ENCODE measurements around the gene NFIA. TPM values are rescaled to one million over a fixed set of nuclear protein-coding genes. Genes with fewer than 3 reads are reported as not detected.

The NFIA gene
- total and polyA plus RNA-seq, 9 of the 15 experiments (the other 6 are each of a cell fraction or from before 2014, with no cell fraction given) = 5.3 to 24.9 (median 9.8) TPM

- Histone ChIP-seq H3K4me2 (ENCODE audit: insufficient read depth, low read length) (no peak overlapping the region), H3K27ac (ENCODE audit: extremely low read depth, low read depth, low read length) (no peak overlapping the region), H3K4me1 (replicated peaks in 1 of 2; ENCODE audit: control insufficient read depth in 2 of 2, insufficient read depth in 2 of 2, low read length in 2 of 2) (peaks cover 12 to 43% of the 10 kb centered on the region in 2 experiments), H2AFZ (ENCODE audit: low read depth, low read length) (no peak overlapping the region), H3K79me2 (ENCODE audit: control insufficient read depth, insufficient read depth, low read length) (peaks cover 70% of the 10 kb centered on the region), H3K9ac (ENCODE audit: insufficient read depth in 1 of 2, low read depth in 2 of 2, low read length in 2 of 2) (no peak overlapping the region), H4K20me1 (replicated peaks; ENCODE audit: control insufficient read depth, insufficient read depth, low read length) (no peaks in the 10 kb centered on the region), H3K4me3 (no peak overlapping the region), H3K9me3 (replicated peaks; ENCODE audit: control insufficient read depth, insufficient read depth, low read depth, low read length) (no peaks in the 10 kb centered on the region), H3K27me3 (ENCODE audit: control insufficient read depth in 2 of 2, insufficient read depth in 2 of 2, low read length in 2 of 2) (no peaks in the 10 kb centered on the region), H3K9me1 (ENCODE audit: control insufficient read depth, insufficient read depth, low read length) (no peaks in the 10 kb centered on the region), H3K36me3 (ENCODE audit: control insufficient read depth, insufficient read depth, low read length) (peaks cover 5% of the 10 kb centered on the region; the same call in 2 of the 3 replicates)
- intact Hi-C loops (cut with micrococcal nuclease) = no loop called here
- in situ Hi-C loops (cut with MboI) = no loop called here
- no TSS peak for BruUV-seq (replicated peaks)
- ATAC-seq (no peak), FAIRE-seq (no peak), DNase-seq (ENCODE audit: extremely low read depth in 1 of 4, low spot score in 3 of 4) (no peak)
- TF ChIP-seq TARDBP (IDR thresholded peaks at IDR 0.05) = no peak
- TF ChIP-seq MCM3 (IDR thresholded peaks at IDR 0.05) = no peak
- TF ChIP-seq DLX4 (CRISPR knock-in tag; IDR thresholded peaks at IDR 0.05) = no peak
- no peak for TF ChIP-seq COPS2 (conservative IDR thresholded peaks at IDR 0.05)
- CTCF ChIA-PET (ENCODE audit: low intra/inter-chr PET ratio) = no interaction called here
- WGBS (ENCODE audit: insufficient coverage, low coverage, missing lambda C conversion rate) = 80% methylated on average over 1 of the region's 1 CpG
- POLR2A ChIA-PET = no interaction called here
Measured at GRCh38 chr1:61186753-61187152, 104.4 kb downstream of the NFIA start.

GRCh38 chr1:61187352-61188086 lies 105.2 kb downstream of the NFIA start:
- POLR2A ChIA-PET = interaction anchor here (0.7 to 0.9 kb wide), 2 partner anchors 30 to 39 kb away, joined by 3 read pairs; no protein-coding TSS in a partner anchor
- Histone ChIP-seq H3K4me2 (ENCODE audit: insufficient read depth, low read length) (no peak overlapping the region), H3K9me1 (ENCODE audit: control insufficient read depth, insufficient read depth, low read length) (no peaks in the 10 kb centered on the region), H4K20me1 (replicated peaks; ENCODE audit: control insufficient read depth, insufficient read depth, low read length) (no peaks in the 10 kb centered on the region), H3K9ac (ENCODE audit: insufficient read depth in 1 of 2, low read depth in 2 of 2, low read length in 2 of 2) (no peak overlapping the region), H2AFZ (ENCODE audit: low read depth, low read length) (no peak overlapping the region), H3K27ac (ENCODE audit: extremely low read depth, low read depth, low read length) (no peak overlapping the region), H3K9me3 (replicated peaks; ENCODE audit: control insufficient read depth, insufficient read depth, low read depth, low read length) (no peaks in the 10 kb centered on the region), H3K27me3 (ENCODE audit: control insufficient read depth in 2 of 2, insufficient read depth in 2 of 2, low read length in 2 of 2) (no peaks in the 10 kb centered on the region), H3K79me2 (ENCODE audit: control insufficient read depth, insufficient read depth, low read length) (peaks cover 62% of the 10 kb centered on the region), H3K4me1 (replicated peaks in 1 of 2; ENCODE audit: control insufficient read depth in 2 of 2, insufficient read depth in 2 of 2, low read length in 2 of 2) (peaks cover 12 to 37% of the 10 kb centered on the region in 2 experiments), H3K36me3 (ENCODE audit: control insufficient read depth, insufficient read depth, low read length) (peaks cover 5% of the 10 kb centered on the region; the same call in 2 of the 3 replicates), H3K4me3 (no peak overlapping the region)
- FAIRE-seq (no peak), ATAC-seq (no peak), DNase-seq (ENCODE audit: extremely low read depth in 1 of 4, low spot score in 3 of 4) (no peak)
- TF ChIP-seq KDM1A (IDR thresholded peaks at IDR 0.05) (no peak), NR3C1 (CRISPR knock-in tag; IDR thresholded peaks at IDR 0.05) (no peak), MECOM (CRISPR knock-in tag; IDR thresholded peaks at IDR 0.05) (no peak), ZSCAN29 (IDR thresholded peaks at IDR 0.05) (no peak), THAP12 (CRISPR knock-in tag; IDR thresholded peaks at IDR 0.05) (no peak), NCOA2 (IDR thresholded peaks at IDR 0.05; ENCODE audit: partially characterized antibody in 2 of 2) (no peak), TCF7 (IDR thresholded peaks at IDR 0.05; ENCODE audit: borderline replicate concordance) (no peak), NONO (IDR thresholded peaks at IDR 0.05; ENCODE audit: low read depth in 2 of 2, low read length in 1 of 2) (no peak), ZNF280A (IDR thresholded peaks at IDR 0.05; ENCODE audit: low read depth, partially characterized antibody) (no peak)
- no TSS peak for BruUV-seq (replicated peaks)
- in situ Hi-C loops (cut with MboI) (no loop called here), intact Hi-C loops (cut with micrococcal nuclease) (no loop called here)
- 87% methylated on average over 10 of the region's 10 CpGs for WGBS (ENCODE audit: insufficient coverage, low coverage, missing lambda C conversion rate)
- CTCF ChIA-PET (ENCODE audit: low intra/inter-chr PET ratio) = no interaction called here
